H9 (cell line): ENCODE results near the gene PTPRJ. TPM values are rescaled to one million over a fixed set of nuclear protein-coding genes. Genes with fewer than 3 reads are reported as not detected.

Experiments used
- DNase-seq: peaks from one replicate; pipeline ENCODE4 v3.0.0-alpha.2; 2017
- H2AFZ ChIP-seq: one replicate; pipeline ENCODE4 v1.6.1; 2013; ENCODE audit warnings: mild to moderate bottlenecking, low read length, control low read depth, moderate library complexity
- H2AK5ac ChIP-seq: 2 replicates; pipeline ENCODE4 v1.6.1; 2013; ENCODE audit warnings: low read length, control low read depth, mixed read lengths; ENCODE audit not compliant: insufficient read length
- H2BK120ac ChIP-seq: one replicate; pipeline ENCODE4 v1.6.1; 2013; ENCODE audit warnings: low read depth, mild to moderate bottlenecking, low read length, control low read depth, inconsistent platforms; ENCODE audit not compliant: poor library complexity, severe bottlenecking
- H2BK12ac ChIP-seq: 2 replicates; pipeline ENCODE4 v1.6.1; 2013; ENCODE audit warnings: low read length, control low read depth, mixed read lengths, low read depth; ENCODE audit not compliant: insufficient read length
- H2BK15ac ChIP-seq: 2 replicates; pipeline ENCODE4 v1.6.1; 2013; ENCODE audit warnings: low read depth, low read length, control low read depth
- H2BK20ac ChIP-seq: one replicate; pipeline ENCODE4 v1.6.1; 2013; ENCODE audit warnings: low read depth, mild to moderate bottlenecking, low read length, control low read depth, inconsistent platforms; ENCODE audit not compliant: poor library complexity, severe bottlenecking
- H2BK5ac ChIP-seq: 2 replicates; pipeline ENCODE4 v1.6.1; 2013; ENCODE audit warnings: low read length, control low read depth, mixed read lengths; ENCODE audit not compliant: insufficient read length
- H3K14ac ChIP-seq: 2 replicates; pipeline ENCODE4 v1.6.1; 2013; ENCODE audit warnings: low read length, control low read depth; ENCODE audit not compliant: insufficient read depth
- H3K18ac ChIP-seq: 2 replicates; pipeline ENCODE4 v1.6.1; 2013; ENCODE audit warnings: low read depth, mild to moderate bottlenecking, mixed read lengths, low read length, control low read depth; ENCODE audit not compliant: insufficient read length
- H3K23ac ChIP-seq: 2 replicates; pipeline ENCODE4 v1.6.1; 2013; ENCODE audit warnings: low read length, control low read depth, mixed read lengths, low read depth; ENCODE audit not compliant: insufficient read length
- H3K23me2 ChIP-seq: 2 replicates; pipeline ENCODE4 v1.6.1; 2013; ENCODE audit warnings: low read depth, mild to moderate bottlenecking, mixed read lengths, low read length, control low read depth; ENCODE audit not compliant: insufficient read length, poor library complexity, severe bottlenecking
- H3K27ac ChIP-seq: 2 replicates; pipeline ENCODE4 v1.5.1; 2013; ENCODE audit warnings: low read length, control low read depth, mixed read lengths, low read depth; ENCODE audit not compliant: insufficient read length
- H3K27me3 ChIP-seq: 2 replicates; pipeline ENCODE4 v1.6.1; 2013; ENCODE audit warnings: low read length, control low read depth, inconsistent platforms; ENCODE audit not compliant: insufficient read depth
- H3K4ac ChIP-seq: 2 replicates; pipeline ENCODE4 v1.6.1; 2013; ENCODE audit warnings: low read depth, mild to moderate bottlenecking, control low read depth, inconsistent platforms, low read length, moderate library complexity
- H3K4me1 ChIP-seq: 2 replicates; pipeline ENCODE4 v1.6.1; 2013; ENCODE audit warnings: low read length, control low read depth, inconsistent platforms; ENCODE audit not compliant: insufficient read depth
- H3K4me2 ChIP-seq: 2 replicates; pipeline ENCODE4 v1.6.1; 2013; ENCODE audit warnings: low read length, control low read depth, mixed read lengths; ENCODE audit not compliant: insufficient read length, insufficient read depth
- H3K56ac ChIP-seq: 2 replicates; pipeline ENCODE4 v1.6.1; 2013; ENCODE audit warnings: low read depth, mild to moderate bottlenecking, mixed read lengths, low read length, control low read depth; ENCODE audit not compliant: insufficient read length
- H3K79me1 ChIP-seq: 2 replicates; pipeline ENCODE4 v1.6.1; 2013; ENCODE audit warnings: low read depth, mild to moderate bottlenecking, moderate library complexity, low read length, control low read depth, inconsistent platforms; ENCODE audit not compliant: insufficient read depth, poor library complexity, severe bottlenecking
- H3K79me2 ChIP-seq: 2 replicates; pipeline ENCODE4 v1.6.1; 2013; ENCODE audit warnings: low read length, control low read depth, inconsistent platforms; ENCODE audit not compliant: insufficient read depth
- H3K9ac ChIP-seq: 2 replicates; pipeline ENCODE4 v1.6.1; 2013; ENCODE audit warnings: low read length, control low read depth, mixed read lengths; ENCODE audit not compliant: insufficient read length; ENCODE audit errors: extremely low read depth
- H3K9me3 ChIP-seq: one replicate; pipeline ENCODE4 v1.6.1; 2013; ENCODE audit warnings: low read depth, low read length, inconsistent platforms; ENCODE audit not compliant: control insufficient read depth
- H3T11ph ChIP-seq: one replicate; pipeline ENCODE4 v1.6.1; 2013; ENCODE audit warnings: mild to moderate bottlenecking, low read length, control low read depth, inconsistent platforms
- H4K20me1 ChIP-seq: one replicate; pipeline ENCODE4 v1.6.1; 2013; ENCODE audit not compliant: control insufficient read depth, insufficient read length, insufficient read depth
- H4K5ac ChIP-seq: 2 replicates; pipeline ENCODE4 v1.6.1; 2013; ENCODE audit warnings: low read depth, mild to moderate bottlenecking, mixed read lengths, low read length, control low read depth; ENCODE audit not compliant: insufficient read length
- H4K8ac ChIP-seq: replicated peaks from 2 replicates; pipeline ENCODE4 v1.6.1; 2013; ENCODE audit warnings: low read length, control low read depth, mixed read lengths, low read depth; ENCODE audit not compliant: insufficient read length
- H4K91ac ChIP-seq: 2 replicates; pipeline ENCODE4 v1.6.1; 2013; ENCODE audit warnings: low read depth, mild to moderate bottlenecking, moderate library complexity, mixed read lengths, low read length, control low read depth; ENCODE audit not compliant: insufficient read length
- H3K27ac Mint-ChIP-seq, 3 experiments: 2 replicates in 2 of 3; 3 replicates in 1 of 3; pipeline ENCODE4 v1.8.0; 2020 to 2021; ENCODE audit warnings: mixed read lengths in 3 of 3, mild to moderate bottlenecking in 1 of 3, moderate library complexity in 1 of 3
- H3K27me3 Mint-ChIP-seq: 2 replicates; pipeline ENCODE4 v1.8.0; 2021; ENCODE audit warnings: low read depth, mild to moderate bottlenecking, moderate library complexity, mixed read lengths
- H3K36me3 Mint-ChIP-seq, 3 experiments: 2 replicates in 2 of 3; 3 replicates in 1 of 3; pipeline ENCODE4 v1.8.0; 2020 to 2021; ENCODE audit warnings: low read depth in 3 of 3, mixed read lengths in 3 of 3; ENCODE audit not compliant: insufficient read depth in 1 of 3
- H3K4me1 Mint-ChIP-seq, 2 experiments: 2 replicates each; pipeline ENCODE4 v1.8.0; 2020; ENCODE audit warnings: mixed read lengths in 2 of 2
- H3K4me3 Mint-ChIP-seq, 2 experiments: 2 replicates in 1 of 2; 3 replicates in 1 of 2; pipeline ENCODE4 v1.8.0; 2020 to 2021; ENCODE audit warnings: mild to moderate bottlenecking in 2 of 2, mixed read lengths in 2 of 2, moderate library complexity in 1 of 2
- H3K9me3 Mint-ChIP-seq, 2 experiments: 2 replicates in 1 of 2; 3 replicates in 1 of 2; pipeline ENCODE4 v1.8.0; 2020; ENCODE audit warnings: mild to moderate bottlenecking in 2 of 2, mixed read lengths in 2 of 2, moderate library complexity in 1 of 2
- WGBS: extraction: QIAGEN DNeasy Blood & Tissue Kit; methylation state at CpG from one replicate; pipeline ENCODE4 v1.1.7; 2013; ENCODE audit warnings: missing lambda C conversion rate, low lambda C conversion rate, mixed read lengths; ENCODE audit not compliant: insufficient read length; ENCODE audit errors: extremely low coverage; 5-methylcytosine and 5-hydroxymethylcytosine counted together
- total RNA-seq: library from RNA; stranded (reverse); gene quantifications from 2 replicates; pipeline ENCODE4 v1.2.1, GENCODE V29; 2021
- TF ChIP-seq, protein P1 (sequence below): fragments of 200-600 bp; sonication (generic); conservative IDR thresholded peaks from 3 replicates; pipeline ENCODE4 v1.8.0; 2021; ENCODE audit warnings: antibody characterized with exemption, mild to moderate bottlenecking

PTPRJ gene
- total RNA-seq, 1 experiment from 2014 or later, result 10.6 TPM

GRCh38 chr11:47992959-47993820 is 12.8 kb downstream of the PTPRJ start:
- H3K23me2 ChIP-seq, result no peaks in the 10 kb centered on the region
- Mint-ChIP-seq H3K9me3 (no peaks in the 10 kb centered on the region), H3K4me1 (peaks cover 28 to 38% of the 10 kb centered on the region in 2 experiments), H3K4me3 (no peak overlapping the region), H3K27me3 (no peaks in the 10 kb centered on the region), H3K36me3 (no peaks in the 10 kb centered on the region), H3K27ac (peak overlapping the region; percentile 34 to 91 (median 89); a peak in 5 of 7 replicates)
- H3K18ac ChIP-seq, result no peak overlapping the region
- H2BK120ac ChIP-seq, result no peak overlapping the region
- H2BK15ac ChIP-seq, result no peak overlapping the region
- no peak overlapping the region for H2AK5ac ChIP-seq
- H3K79me1 ChIP-seq, result no peaks in the 10 kb centered on the region
- H3K4ac ChIP-seq, result no peak overlapping the region
- H3K27me3 ChIP-seq, result no peaks in the 10 kb centered on the region
- no peak overlapping the region for H4K8ac ChIP-seq
- TF ChIP-seq, protein P1, sequence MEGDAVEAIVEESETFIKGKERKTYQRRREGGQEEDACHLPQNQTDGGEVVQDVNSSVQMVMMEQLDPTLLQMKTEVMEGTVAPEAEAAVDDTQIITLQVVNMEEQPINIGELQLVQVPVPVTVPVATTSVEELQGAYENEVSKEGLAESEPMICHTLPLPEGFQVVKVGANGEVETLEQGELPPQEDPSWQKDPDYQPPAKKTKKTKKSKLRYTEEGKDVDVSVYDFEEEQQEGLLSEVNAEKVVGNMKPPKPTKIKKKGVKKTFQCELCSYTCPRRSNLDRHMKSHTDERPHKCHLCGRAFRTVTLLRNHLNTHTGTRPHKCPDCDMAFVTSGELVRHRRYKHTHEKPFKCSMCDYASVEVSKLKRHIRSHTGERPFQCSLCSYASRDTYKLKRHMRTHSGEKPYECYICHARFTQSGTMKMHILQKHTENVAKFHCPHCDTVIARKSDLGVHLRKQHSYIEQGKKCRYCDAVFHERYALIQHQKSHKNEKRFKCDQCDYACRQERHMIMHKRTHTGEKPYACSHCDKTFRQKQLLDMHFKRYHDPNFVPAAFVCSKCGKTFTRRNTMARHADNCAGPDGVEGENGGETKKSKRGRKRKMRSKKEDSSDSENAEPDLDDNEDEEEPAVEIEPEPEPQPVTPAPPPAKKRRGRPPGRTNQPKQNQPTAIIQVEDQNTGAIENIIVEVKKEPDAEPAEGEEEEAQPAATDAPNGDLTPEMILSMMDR, result no peak
- no peaks in the 10 kb centered on the region for H3K79me2 ChIP-seq
- no peak overlapping the region for H3T11ph ChIP-seq
- H2BK20ac ChIP-seq, result no peak overlapping the region
- H3K9ac ChIP-seq, result no peak overlapping the region
- no peak overlapping the region for H2AFZ ChIP-seq
- H2BK12ac ChIP-seq, result no peak overlapping the region
- no peak overlapping the region for H3K14ac ChIP-seq
- no peak overlapping the region for H3K56ac ChIP-seq
- H4K91ac ChIP-seq, result no peak overlapping the region
- no peaks in the 10 kb centered on the region for H4K20me1 ChIP-seq
- no peak overlapping the region for H4K5ac ChIP-seq
- no peak for DNase-seq
- peaks cover 12% of the 10 kb centered on the region; the same call in 1 of the 2 replicates for H3K4me1 ChIP-seq
- no peak overlapping the region for H3K23ac ChIP-seq
- no peak overlapping the region for H3K27ac ChIP-seq
- H3K9me3 ChIP-seq, result no peaks in the 10 kb centered on the region
- no peak overlapping the region for H3K4me2 ChIP-seq
- no peak overlapping the region for H2BK5ac ChIP-seq
- no CpG with 5 or more reads among the region's 11 CpGs for WGBS
